ENCODE results near the gene NLRX1. TPM values are rescaled to one million over a fixed set of nuclear protein-coding genes. Genes with fewer than 3 reads are reported as not detected.

Gene NLRX1
- total and polyA plus RNA-seq, 2 donors (not counting 3 experiments of a cell fraction or from before 2014, with no cell fraction given): 15.1 to 15.5 TPM

GRCh38 chr11:119145551-119145950 lies 23.0 kb upstream of the NLRX1 start:
- no peaks in the 10 kb centered on the region for H3K9me1 ChIP-seq (replicated peaks; ENCODE audit: control insufficient read depth, extremely low read depth, insufficient read depth, low read length)
- H4K20me1 ChIP-seq (replicated peaks; ENCODE audit: control insufficient read depth, extremely low read depth, insufficient read depth, low read length): no peaks in the 10 kb centered on the region
- no peaks in the 10 kb centered on the region for H3K79me2 ChIP-seq (ENCODE audit: control insufficient read depth, insufficient read depth, low read length)
- TF ChIP-seq CTCF (IDR thresholded peaks at IDR 0.05; ENCODE audit: extremely low read depth in 1 of 2, insufficient read depth in 1 of 2, low read depth in 1 of 2, low read length in 2 of 2): no peak
- TF ChIP-seq POLR2AphosphoS5 (IDR thresholded peaks at IDR 0.05; ENCODE audit: insufficient read depth, low read depth, low read length): no peak
- TF ChIP-seq GATA2 (IDR thresholded peaks at IDR 0.05; ENCODE audit: insufficient read depth, insufficient read length, low read depth, low read length): no peak
- TF ChIP-seq FOS (IDR thresholded peaks at IDR 0.05; ENCODE audit: borderline replicate concordance, insufficient read depth, low read length): no peak
- no peak for TF ChIP-seq JUN (IDR thresholded peaks at IDR 0.05; ENCODE audit: borderline replicate concordance, insufficient read depth, insufficient read length, low read depth)
- TF ChIP-seq MYC (IDR thresholded peaks at IDR 0.05; ENCODE audit: low read depth, low read length): no peak
- TF ChIP-seq, protein P1, sequence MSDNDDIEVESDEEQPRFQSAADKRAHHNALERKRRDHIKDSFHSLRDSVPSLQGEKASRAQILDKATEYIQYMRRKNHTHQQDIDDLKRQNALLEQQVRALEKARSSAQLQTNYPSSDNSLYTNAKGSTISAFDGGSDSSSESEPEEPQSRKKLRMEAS (IDR thresholded peaks at IDR 0.05; ENCODE audit: insufficient read depth, insufficient read length): no peak
- no peak for TF ChIP-seq EZH2 (IDR thresholded peaks at IDR 0.05; ENCODE audit: borderline replicate concordance, low read depth, low read length, severe bottlenecking)
- no peak overlapping the region for H3K27ac ChIP-seq (ENCODE audit: insufficient read depth, low read depth, low read length)
- dilution Hi-C loops (cut with MboI; ENCODE audit: extremely low pct_ligation_motif_present, low sequenced_read_pairs) (no loop called here), intact Hi-C loops (cut with micrococcal nuclease) (loop anchor here (1.0 to 2.0 kb wide), 3 partner anchors 45 to 178 kb away; partner anchors contain the start of gene DPAGT1)
- FAIRE-seq (no peak), DNase-seq (ENCODE audit: low read depth, low spot score) (no peak)
- no peaks in the 10 kb centered on the region for H3K36me3 ChIP-seq (ENCODE audit: control insufficient read depth in 2 of 2, extremely low read depth in 1 of 2, insufficient read depth in 2 of 2, low read length in 2 of 2)
- no peak overlapping the region for H3K9ac ChIP-seq (replicated peaks; ENCODE audit: extremely low read depth, insufficient read depth, low read length)
- H3K27me3 ChIP-seq (ENCODE audit: control insufficient read depth in 2 of 2, insufficient read depth in 2 of 2, low read length in 2 of 2): peaks cover 2 to 3% of the 10 kb centered on the region in 2 experiments
- peaks cover 4% of the 10 kb centered on the region for H3K4me1 ChIP-seq (ENCODE audit: control insufficient read depth, extremely low read depth, insufficient read depth, low read length)
- H3K9me3 ChIP-seq (replicated peaks; ENCODE audit: control insufficient read depth, insufficient read depth, low read length): no peaks in the 10 kb centered on the region
- no peak overlapping the region for H3K4me2 ChIP-seq (ENCODE audit: insufficient read depth, low read length)
- POLR2A ChIA-PET: no interaction called here
- H2AFZ ChIP-seq (ENCODE audit: low read depth, low read length): peak overlapping the region; percentile 41
- BruUV-seq (replicated peaks): no TSS peak
- CTCF ChIA-PET: interaction anchor here (0.8 to 5.3 kb wide), 14 partner anchors 8 to 193 kb away, joined by 3 to 59 read pairs (median 4); partner anchors contain the start of gene NLRX1
- no peak overlapping the region for H3K4me3 ChIP-seq (replicated peaks in 1 of 3; ENCODE audit: insufficient read depth in 1 of 3, low read depth in 1 of 3, low read length in 3 of 3)
